Prostate gland (tissue), 2 donors: ENCODE measurements around the gene KRT2.

Experiments
- POLR2A ChIP-seq: fragments of 450-650 bp; IDR thresholded peaks from one replicate; pipeline ENCODE4 v1.6.1; 2016; ENCODE audit warnings: antibody characterized with exemption, mild to moderate bottlenecking
- TF ChIP-seq, protein P1 (sequence below), 4 experiments: fragments of 200-600 bp in 2 of 4; fragments of 450-650 bp in 2 of 4; sonication (generic) in 2 of 4; IDR thresholded peaks; 1 replicate in 3 of 4; 2 replicates in 1 of 4; pipeline ENCODE4 v1.5.1; 2016 to 2019; ENCODE audit warnings: antibody characterized with exemption in 4 of 4, mild to moderate bottlenecking in 2 of 4, moderate library complexity in 2 of 4

DNA sequence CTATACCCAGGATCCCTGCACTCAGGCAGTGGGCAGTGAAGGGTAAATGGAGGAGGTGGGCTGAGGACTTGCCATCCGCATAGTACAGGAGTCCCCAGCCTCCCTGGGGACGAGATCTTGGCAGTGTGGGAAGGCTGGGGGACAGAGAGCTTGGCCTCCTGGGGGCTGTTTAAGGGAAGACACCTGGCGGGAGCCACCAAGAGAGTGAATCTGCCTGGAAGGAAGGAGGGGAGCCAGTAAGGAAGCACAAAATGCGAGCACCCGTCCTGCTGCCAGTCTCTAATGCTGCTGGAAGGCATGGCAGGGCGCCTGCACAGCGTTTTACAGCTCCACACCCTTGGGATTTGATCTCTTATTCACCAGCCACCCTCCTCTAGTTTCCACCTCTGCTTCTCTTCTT lies 7.4 kb upstream of the KRT2 start:
- TF ChIP-seq, protein P1, sequence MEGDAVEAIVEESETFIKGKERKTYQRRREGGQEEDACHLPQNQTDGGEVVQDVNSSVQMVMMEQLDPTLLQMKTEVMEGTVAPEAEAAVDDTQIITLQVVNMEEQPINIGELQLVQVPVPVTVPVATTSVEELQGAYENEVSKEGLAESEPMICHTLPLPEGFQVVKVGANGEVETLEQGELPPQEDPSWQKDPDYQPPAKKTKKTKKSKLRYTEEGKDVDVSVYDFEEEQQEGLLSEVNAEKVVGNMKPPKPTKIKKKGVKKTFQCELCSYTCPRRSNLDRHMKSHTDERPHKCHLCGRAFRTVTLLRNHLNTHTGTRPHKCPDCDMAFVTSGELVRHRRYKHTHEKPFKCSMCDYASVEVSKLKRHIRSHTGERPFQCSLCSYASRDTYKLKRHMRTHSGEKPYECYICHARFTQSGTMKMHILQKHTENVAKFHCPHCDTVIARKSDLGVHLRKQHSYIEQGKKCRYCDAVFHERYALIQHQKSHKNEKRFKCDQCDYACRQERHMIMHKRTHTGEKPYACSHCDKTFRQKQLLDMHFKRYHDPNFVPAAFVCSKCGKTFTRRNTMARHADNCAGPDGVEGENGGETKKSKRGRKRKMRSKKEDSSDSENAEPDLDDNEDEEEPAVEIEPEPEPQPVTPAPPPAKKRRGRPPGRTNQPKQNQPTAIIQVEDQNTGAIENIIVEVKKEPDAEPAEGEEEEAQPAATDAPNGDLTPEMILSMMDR (IDR thresholded peaks at IDR 0.05) = no peak
- TF ChIP-seq POLR2A = no peak
